Suppressor macrophage treated with lipopolysaccharide for 1 hour (primary cell): Measurements from ENCODE around the gene MLLT10.
"Not testable (repeated sequence)": the region's sequence is repeated elsewhere in the genome, so short reads cannot be mapped to it uniquely, and the experiment has no call there.

Source experiments
- DNase-seq, 3 donors: peaks; one replicate each; pipeline ENCODE4 v3.0.0-alpha.2; 2020 to 2022

MLLT10 gene

DNA sequence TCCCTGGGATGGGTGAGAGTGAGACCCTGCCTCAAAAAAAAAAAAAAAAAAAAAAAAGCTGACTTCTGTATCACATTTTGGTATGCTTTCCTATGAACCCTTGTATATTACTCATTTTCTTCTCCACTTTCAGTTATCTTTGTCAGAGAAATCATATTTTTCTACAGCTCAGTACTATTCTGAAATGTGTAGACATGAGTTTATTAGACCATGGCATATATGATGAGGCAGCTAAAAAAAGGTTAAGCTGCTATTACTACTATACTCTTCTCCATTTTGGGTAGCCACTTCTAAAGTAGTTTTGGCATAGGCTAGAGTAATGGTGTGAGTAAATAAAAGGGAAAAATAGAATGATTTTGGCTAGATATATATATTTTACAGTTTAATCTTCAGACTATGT lies 53.4 kb downstream of the MLLT10 start:
- DNase-seq, result no peak

DNA sequence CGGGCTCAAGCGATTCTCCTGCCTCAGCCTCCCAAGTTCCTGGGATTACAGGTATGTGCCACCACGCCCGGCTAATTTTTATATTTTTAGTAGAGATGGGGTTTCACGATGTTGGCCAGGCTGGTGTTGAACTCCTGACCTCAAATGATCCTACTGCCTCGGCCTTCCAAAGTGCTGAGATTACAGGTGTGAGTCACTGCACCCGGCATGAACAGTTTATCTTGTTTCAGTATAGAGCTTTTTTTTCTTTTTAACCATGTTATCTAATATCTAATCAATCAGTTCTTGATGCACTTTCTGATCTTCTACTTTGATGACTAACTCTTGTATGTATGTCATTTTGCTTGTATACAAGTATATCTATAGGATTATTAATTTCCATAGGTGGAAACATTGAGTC lies 54.1 kb downstream of the MLLT10 start:
- not testable (repeated sequence) for DNase-seq

GRCh38 chr10:21593986-21594385 lies 60.0 kb downstream of the MLLT10 start:
- no peak for DNase-seq

GRCh38 chr10:21599582-21599981 lies 65.5 kb downstream of the MLLT10 start:
- DNase-seq, result no peak

GRCh38 chr10:21600804-21601433 lies 66.9 kb downstream of the MLLT10 start:
- DNase-seq, result no peak

DNA sequence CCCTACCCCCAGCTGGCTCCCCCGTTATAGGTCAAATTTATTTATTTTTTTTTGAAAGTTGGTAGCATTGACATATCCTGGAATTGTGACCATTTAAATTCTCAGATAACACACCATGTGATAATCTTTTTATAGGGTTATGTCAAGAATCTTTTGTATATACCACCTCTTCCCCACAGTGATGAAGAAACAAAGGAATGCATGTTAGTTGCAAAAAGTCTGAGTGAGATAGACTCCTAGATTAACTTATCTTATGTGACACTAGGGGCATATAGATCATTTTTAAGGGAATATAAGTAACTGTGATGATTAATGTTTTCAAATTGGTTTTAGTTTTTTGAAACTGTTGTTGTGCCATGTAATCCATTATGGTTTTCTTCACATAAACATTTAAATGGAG lies 68.3 kb downstream of the MLLT10 start:
- no peak for DNase-seq

- no peak for DNase-seq
Observed at GRCh38 chr10:21603721-21604120, 69.7 kb downstream of the MLLT10 start.

GRCh38 chr10:21604651-21605050 lies 70.6 kb downstream of the MLLT10 start:
- no peak for DNase-seq

GRCh38 chr10:21607907-21608306 lies 73.9 kb downstream of the MLLT10 start:
- no peak for DNase-seq

DNA sequence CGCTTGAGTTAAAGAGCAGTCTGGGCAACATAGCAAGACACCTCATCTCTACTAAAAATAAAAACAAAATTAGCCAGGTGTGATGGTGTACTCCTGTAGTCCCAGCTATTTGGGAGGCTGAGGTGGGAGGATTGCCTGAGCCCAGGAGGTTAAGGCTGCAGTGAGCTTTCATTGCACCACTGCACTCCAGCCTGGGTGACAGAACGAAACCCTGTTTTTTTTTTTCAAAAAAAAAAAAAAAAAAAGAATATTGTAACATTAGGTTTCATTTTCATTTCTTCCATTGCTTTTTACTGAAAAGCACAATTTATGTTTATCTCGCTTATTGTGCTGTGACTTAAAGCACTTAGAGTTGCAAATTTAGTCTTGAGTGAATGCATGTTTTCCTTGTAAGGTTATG lies 80.0 kb downstream of the MLLT10 start:
- DNase-seq, result no peak

GRCh38 chr10:21617267-21617666 lies 83.2 kb downstream of the MLLT10 start:
- peak in 2 of 3 donors; percentile 24 to 31 for DNase-seq

DNA sequence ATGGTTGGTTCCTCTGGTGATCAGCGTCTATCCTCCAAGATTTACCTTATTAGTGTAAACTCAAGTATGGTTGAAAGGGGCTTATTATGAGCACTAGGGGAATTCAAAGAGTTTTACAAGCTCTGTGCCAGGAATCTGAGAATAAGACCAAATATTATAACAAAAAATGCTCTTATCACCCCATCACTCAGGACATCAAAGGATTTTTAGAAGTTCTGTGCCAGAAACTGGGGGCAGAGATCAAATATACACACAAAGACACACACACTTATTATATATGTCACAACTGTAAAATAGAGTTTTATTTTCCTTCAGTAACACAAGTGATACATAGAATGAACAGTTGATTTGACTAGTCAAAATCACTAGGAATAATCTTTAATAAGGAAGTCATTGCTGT lies 89.3 kb downstream of the MLLT10 start:
- no peak for DNase-seq

DNA sequence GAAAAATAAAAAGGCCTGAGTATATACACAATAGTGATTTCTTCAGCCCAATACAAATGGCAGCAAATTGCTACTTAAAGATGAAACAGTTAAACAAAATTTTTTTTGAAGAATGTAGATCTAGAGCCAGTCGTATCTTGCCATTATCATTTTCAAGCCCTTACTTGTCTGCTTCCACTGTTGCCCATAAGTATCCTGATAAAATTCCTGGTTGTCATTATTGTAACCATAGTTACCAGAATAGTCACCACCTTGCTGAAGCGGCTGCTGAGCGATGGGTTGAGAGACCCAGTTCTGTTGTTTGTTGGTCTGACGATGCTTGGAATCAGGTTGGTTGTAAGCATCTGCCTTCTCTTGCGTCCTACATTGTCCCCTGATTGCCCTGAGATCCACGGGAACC lies 90.4 kb downstream of the MLLT10 start:
- DNase-seq, result not testable (repeated sequence)

GRCh38 chr10:21624951-21625350 lies 90.9 kb downstream of the MLLT10 start:
- DNase-seq, result no peak

DNA sequence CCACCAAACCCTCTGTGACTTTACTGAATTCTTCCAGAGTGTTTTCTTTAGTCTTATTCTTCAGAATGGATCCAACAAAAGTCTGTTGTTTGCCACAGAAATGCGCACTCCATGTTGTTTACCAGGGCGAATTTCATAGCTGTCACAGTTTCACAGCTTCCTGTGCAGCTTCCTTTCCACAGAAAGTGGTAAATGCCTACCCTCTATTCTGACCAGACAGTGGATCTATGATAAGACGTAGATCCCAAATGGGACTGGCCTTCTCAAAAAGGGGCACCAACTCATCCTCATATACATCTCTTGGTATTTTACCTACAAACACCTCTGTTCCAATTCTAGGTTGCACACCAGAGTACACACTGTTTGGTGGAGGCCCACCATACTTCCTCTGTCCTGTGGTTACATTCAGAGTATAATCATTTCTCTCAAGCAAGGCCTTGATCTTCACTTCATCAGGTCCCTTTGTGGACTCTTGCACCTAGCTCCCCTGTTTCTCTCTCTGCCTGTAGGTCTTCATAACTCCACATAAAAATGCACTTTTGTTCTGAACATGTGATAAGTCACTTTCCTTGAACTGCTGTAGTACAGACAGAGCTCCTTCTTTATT lies 91.7 kb downstream of the MLLT10 start:
- DNase-seq, result no peak

GRCh38 chr10:21626457-21627161 lies 92.6 kb downstream of the MLLT10 start:
- DNase-seq, result no peak

- DNase-seq, result no peak
Observed at GRCh38 chr10:21627331-21627730, 93.3 kb downstream of the MLLT10 start.

- no peak for DNase-seq
Observed at GRCh38 chr10:21628023-21628422, 94.0 kb downstream of the MLLT10 start.

- DNase-seq, result not testable (repeated sequence)
Observed at GRCh38 chr10:21628645-21629044, 94.6 kb downstream of the MLLT10 start.

DNA sequence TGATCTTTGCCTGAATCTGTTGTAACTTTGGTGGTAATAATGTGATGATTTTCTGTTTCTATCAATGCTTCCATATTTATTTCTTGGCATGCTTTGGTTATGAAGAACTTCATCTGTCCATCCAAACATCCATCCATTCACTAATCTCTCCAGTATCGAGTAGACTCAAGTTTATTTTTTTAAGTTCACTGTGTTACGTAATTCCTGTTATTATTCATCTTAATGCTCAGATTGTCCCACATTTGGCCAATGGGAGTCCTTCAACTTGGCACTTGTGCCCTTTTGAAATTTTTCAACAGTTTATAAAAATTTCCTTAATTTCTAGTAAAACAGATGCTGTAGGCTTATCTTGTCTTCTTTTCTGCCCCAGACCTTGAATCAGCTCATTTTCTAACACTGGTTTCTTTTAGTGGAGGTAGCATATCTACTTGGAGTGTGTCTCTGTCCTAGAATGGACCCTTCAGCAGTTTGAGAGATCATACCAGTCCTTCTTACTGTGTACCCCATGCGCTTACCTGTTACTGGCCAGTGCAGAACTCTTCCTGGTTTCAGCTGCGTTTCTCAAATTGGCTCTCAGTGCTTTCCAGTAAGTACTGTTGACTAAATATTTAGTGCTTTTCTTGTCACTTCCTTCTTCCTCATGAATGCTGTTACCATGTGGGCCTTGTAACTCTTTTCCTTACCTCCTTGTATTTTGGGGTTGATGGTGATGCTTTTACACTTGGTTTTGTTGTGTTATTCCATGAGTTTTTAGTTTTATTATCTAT lies 100.8 kb downstream of the MLLT10 start:
- DNase-seq, result no peak

- no peak for DNase-seq
Observed at GRCh38 chr10:21637795-21638194, 103.8 kb downstream of the MLLT10 start.

DNA sequence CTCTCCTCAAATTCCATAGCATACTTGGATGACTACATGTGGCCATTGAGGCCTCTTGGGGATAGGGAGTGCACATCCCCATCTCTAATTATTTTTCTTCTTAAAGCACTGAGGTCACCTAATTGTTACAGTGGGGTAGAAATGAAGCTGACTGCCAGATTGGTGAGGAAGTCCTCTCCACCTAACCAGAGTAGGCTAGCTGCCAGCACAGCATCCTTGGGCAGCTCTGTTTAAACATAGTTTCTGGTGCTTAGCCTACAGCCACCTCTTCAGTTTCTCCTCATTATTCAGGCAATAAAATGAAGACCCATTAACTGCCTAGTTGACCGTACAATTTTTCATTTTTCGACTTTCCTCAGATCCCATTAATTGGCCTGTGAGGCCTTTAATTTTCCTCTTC lies 104.6 kb downstream of the MLLT10 start:
- no peak for DNase-seq

DNA sequence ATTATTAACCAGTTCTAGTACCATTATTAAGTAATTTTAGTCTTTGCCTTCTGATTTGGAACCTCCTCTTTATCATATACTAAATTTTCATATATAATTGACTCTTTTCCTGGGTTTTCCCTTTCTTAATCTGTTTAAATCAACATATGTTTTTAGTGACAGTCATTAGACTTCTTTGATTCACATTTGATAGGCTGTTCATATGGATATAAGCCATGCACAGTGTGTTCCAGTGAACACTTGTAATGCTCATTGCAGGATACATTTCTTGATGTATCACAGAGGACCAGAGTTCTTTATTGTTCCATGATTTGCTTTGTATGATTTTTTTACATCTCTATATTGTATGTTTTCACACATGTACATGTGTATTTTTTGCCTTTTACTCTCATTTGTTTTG lies 114.0 kb downstream of the MLLT10 start:
- no peak for DNase-seq

GRCh38 chr10:21649454-21649872 lies 115.4 kb downstream of the MLLT10 start:
- DNase-seq, result no peak
